Ecto neural progenitor cell (in vitro differentiated cells): Measurements from ENCODE around the gene DDX24.

Source experiments
- DNase-seq: peaks from one replicate; pipeline ENCODE4 v3.0.0-alpha.2; 2018; ENCODE audit warnings: low spot score

Gene DDX24

GRCh38 chr14:94031161-94031882, 49.7 kb downstream of the DDX24 start:
- no peak for DNase-seq

- no peak for DNase-seq
Measured at GRCh38 chr14:94030571-94030970, 50.4 kb downstream of the DDX24 start.

GRCh38 chr14:94029671-94030203, 51.3 kb downstream of the DDX24 start:
- DNase-seq = no peak

GRCh38 chr14:94029265-94029664, 51.7 kb downstream of the DDX24 start:
- DNase-seq = no peak

GRCh38 chr14:94028450-94028826, 52.6 kb downstream of the DDX24 start:
- no peak for DNase-seq

GRCh38 chr14:94027566-94028449, 53.2 kb downstream of the DDX24 start:
- DNase-seq = no peak

- DNase-seq = no peak
Measured at GRCh38 chr14:94026889-94027469, 54.0 kb downstream of the DDX24 start.

- DNase-seq = peak; percentile 97
Measured at GRCh38 chr14:94026173-94026888, 54.7 kb downstream of the DDX24 start, which contains the start of gene OTUB2. Gene OTUB2, plus strand, starts transcription at chr14:94026340. Its CDS starts 198 bp downstream, at chr14:94026538.

- DNase-seq = no peak
Measured at GRCh38 chr14:94025720-94026119, 55.3 kb downstream of the DDX24 start.

- DNase-seq = no peak
Measured at GRCh38 chr14:94024549-94024948, 56.5 kb downstream of the DDX24 start.

GRCh38 chr14:94022532-94023411, 58.2 kb downstream of the DDX24 start:
- no peak for DNase-seq

- no peak for DNase-seq
Measured at GRCh38 chr14:94021416-94022157, 59.4 kb downstream of the DDX24 start.

- no peak for DNase-seq
Measured at GRCh38 chr14:94021001-94021400, 60.0 kb downstream of the DDX24 start.

GRCh38 chr14:94020267-94020666, 60.7 kb downstream of the DDX24 start:
- no peak for DNase-seq

- no peak for DNase-seq
Measured at GRCh38 chr14:94019329-94019728, 61.7 kb downstream of the DDX24 start.

GRCh38 chr14:94018308-94018707, 62.7 kb downstream of the DDX24 start:
- no peak for DNase-seq

GRCh38 chr14:94016446-94016976, 64.5 kb downstream of the DDX24 start:
- DNase-seq = no peak

GRCh38 chr14:94015223-94015622, 65.8 kb downstream of the DDX24 start:
- no peak for DNase-seq

GRCh38 chr14:94014382-94014781, 66.6 kb downstream of the DDX24 start:
- DNase-seq = no peak

GRCh38 chr14:94011795-94012194, 69.2 kb downstream of the DDX24 start:
- no peak for DNase-seq
